ENCODE measurements around the gene ROBO1.
"Not testable (repeated sequence)": the region's sequence is repeated elsewhere in the genome, so short reads cannot be mapped to it uniquely, and the experiment has no call there.

The ROBO1 gene

DNA sequence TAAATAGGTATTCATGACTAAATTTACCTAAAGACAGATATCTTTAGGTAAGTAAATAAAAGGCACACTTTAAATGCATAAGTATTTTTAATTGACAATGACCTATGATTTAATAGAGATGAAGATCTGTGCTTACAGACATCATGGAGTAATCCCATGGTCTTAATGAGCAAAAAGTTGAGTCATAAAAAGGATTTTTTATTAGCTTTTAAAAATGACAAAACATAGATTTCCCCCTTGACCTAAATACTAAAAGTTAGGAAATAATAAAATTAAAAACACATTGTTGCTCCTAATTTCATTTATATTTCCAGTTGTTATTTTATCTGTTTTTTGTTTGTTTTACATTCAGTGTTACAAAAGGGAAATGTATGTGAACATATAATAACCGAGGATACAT, 1005.7 kb downstream of the ROBO1 start:
- in situ Hi-C loops (cut with HindIII; ENCODE audit: low pct_ligation_motif_present, low pct_unique_long_range_greater_than_20kb, low sequenced_read_pairs) = no loop called here
- DNase-seq = no peak

- DNase-seq = no peak
- in situ Hi-C loops (cut with HindIII; ENCODE audit: low pct_ligation_motif_present, low pct_unique_long_range_greater_than_20kb, low sequenced_read_pairs) = no loop called here
These were observed 1006.7 kb downstream of the ROBO1 start for GRCh38 chr3:78761126-78761525.

DNA sequence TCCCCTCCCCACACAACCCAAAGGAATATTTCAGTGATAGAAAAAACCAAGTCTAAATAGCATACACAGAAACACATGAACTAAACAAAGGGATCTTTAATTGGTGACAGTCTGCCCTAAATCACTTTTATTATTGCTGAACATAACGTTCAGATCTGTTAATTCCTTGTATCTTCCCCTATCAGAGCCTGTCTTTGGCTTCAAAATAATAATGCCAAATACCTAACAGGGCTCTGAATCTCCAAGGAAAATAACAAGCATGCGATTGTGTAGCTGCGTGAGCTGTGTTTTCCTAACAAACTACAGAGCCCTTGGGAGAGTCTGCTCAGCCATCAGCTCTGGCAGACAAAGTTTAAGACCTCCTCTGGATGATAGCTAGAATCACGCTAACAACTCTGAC, 1010.1 kb downstream of the ROBO1 start:
- in situ Hi-C loops (cut with HindIII; ENCODE audit: low pct_ligation_motif_present, low pct_unique_long_range_greater_than_20kb, low sequenced_read_pairs) = no loop called here
- DNase-seq = no peak

DNA sequence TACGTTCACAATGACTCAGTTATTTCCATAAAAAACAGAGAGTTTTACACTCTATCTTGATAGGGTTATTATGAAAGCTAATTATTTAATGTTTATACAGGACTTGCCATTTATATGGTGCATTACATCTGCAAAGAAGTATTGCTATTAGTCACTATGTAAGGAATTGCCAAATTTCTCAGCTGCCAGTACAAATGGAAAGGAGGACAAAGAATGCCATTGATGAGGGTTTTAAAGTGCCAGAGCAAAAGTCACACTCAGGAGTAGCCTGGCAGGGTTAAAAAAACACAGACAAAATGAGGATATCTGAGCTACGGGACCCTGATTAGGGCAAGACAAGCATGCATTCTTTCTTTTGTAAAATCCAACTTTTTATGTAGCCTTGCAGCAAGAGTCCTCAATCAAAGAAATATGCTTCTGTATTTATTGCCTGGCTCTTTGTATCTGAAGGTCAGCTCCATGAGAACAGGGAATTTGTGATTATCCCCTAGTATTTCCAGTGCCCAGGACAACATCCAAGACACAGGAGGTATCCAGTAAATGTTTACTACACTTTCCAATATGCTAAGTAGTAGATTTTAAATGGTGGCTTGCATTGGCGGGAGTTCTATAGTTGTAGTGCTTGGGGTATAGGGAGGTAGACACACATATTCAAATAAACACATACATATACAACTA, 1013.6 kb downstream of the ROBO1 start:
- in situ Hi-C loops (cut with HindIII; ENCODE audit: low pct_ligation_motif_present, low pct_unique_long_range_greater_than_20kb, low sequenced_read_pairs) = no loop called here
- DNase-seq = no peak

DNA sequence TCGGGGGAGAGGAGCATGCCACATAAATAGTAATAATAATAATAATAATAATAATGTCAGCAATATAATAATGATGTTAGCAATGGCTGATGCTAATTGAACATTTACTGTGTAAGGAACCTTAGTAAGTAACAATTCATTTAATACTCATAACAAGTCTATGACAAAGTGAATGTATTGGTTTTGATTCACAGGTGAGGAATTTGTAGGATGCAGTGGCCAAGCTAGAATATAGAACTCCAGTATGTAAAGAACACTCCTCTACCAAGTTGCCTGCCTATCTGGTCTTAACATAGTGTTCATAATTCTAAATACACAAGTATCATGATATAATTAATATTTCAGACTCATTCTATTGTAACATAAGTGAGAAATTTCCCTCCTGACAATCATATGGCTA, 1016.5 kb downstream of the ROBO1 start:
- DNase-seq = no peak
- in situ Hi-C loops (cut with HindIII; ENCODE audit: low pct_ligation_motif_present, low pct_unique_long_range_greater_than_20kb, low sequenced_read_pairs) = no loop called here

DNA sequence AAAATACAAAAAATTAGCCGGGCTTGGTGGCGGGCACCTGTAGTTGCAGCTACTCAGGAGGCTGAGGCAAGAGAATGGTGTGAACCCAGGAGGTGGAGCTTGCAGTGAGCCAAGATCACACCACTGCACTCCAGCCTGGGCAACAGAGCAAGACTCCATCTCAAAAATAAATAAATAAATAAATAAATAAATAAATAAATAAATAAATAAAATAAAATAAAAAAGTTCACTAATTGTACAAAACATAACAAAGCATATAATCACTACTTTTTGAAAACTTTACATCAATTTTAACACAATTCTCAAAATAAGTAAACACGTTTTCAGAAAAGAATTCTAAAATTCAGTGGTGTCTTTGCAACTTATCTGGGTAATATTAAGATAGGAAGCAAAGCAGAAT, 1017.5 kb downstream of the ROBO1 start:
- DNase-seq; in situ Hi-C loops (cut with HindIII; ENCODE audit: low pct_ligation_motif_present, low pct_unique_long_range_greater_than_20kb, low sequenced_read_pairs): not testable (repeated sequence)

DNA sequence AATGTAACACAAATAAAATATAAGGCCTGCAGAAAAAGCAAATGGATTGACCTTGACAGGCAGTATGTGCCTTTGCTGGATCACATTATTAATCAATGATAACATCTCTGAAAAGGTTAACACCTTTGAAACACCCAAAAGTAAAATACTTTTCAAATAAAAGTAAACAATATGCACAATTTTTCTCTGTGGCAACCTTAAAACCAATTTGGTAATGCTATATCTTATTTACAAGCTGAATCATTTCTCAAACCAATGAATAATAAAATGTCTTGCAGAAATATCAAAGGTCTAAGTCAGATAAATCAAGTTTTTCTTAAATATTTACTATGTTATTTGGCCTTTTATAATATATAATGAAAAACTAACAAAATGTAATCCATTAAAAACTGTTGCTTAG, 1018.7 kb downstream of the ROBO1 start:
- no peak for DNase-seq
- in situ Hi-C loops (cut with HindIII; ENCODE audit: low pct_ligation_motif_present, low pct_unique_long_range_greater_than_20kb, low sequenced_read_pairs) = no loop called here

- in situ Hi-C loops (cut with HindIII; ENCODE audit: low pct_ligation_motif_present, low pct_unique_long_range_greater_than_20kb, low sequenced_read_pairs) = no loop called here
- DNase-seq = no peak
These were observed 1022.0 kb downstream of the ROBO1 start for GRCh38 chr3:78745847-78746246.

DNA sequence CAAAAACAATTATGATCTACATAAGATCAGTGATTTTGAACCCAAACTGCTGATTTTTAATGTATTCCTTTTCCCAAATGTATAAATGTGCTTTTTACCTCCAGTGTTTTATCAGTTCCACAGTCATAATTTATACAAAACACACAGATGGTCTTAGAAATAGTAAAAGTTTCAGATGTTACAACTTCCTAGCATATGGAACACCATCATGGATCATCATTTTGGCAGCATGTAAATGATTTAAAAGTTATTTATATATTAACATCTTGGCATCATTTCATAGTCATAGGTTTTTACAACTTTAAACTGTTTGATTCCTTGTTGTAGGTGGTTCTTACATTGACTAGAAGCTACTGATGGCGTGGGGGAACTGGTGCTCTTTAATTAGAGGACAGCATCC, 1025.3 kb downstream of the ROBO1 start:
- DNase-seq = no peak
- in situ Hi-C loops (cut with HindIII; ENCODE audit: low pct_ligation_motif_present, low pct_unique_long_range_greater_than_20kb, low sequenced_read_pairs) = no loop called here

DNA sequence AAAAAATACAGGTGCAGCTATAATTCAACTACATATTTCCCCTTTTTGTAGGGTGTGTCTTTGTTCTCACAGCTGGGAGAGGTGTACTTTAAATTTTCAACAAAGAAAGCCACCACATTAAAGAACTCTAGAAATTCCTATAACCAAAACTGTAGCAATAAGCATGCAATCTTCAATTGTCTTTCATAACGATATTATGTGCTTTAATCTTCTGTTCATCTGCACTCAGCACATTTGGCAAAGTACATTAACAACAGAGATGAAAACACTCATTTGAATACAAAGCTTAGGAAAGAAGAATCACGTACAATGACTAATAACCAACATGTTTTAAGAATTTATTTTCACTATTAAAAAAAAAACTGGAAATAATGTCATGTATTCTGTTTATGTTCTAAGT, 1025.8 kb downstream of the ROBO1 start:
- in situ Hi-C loops (cut with HindIII; ENCODE audit: low pct_ligation_motif_present, low pct_unique_long_range_greater_than_20kb, low sequenced_read_pairs) = no loop called here
- DNase-seq = no peak

- in situ Hi-C loops (cut with HindIII; ENCODE audit: low pct_ligation_motif_present, low pct_unique_long_range_greater_than_20kb, low sequenced_read_pairs) = no loop called here
- peak; percentile 4 for DNase-seq
These were observed 1026.6 kb downstream of the ROBO1 start for GRCh38 chr3:78741066-78741645.

GRCh38 chr3:78738833-78739232, 1029.0 kb downstream of the ROBO1 start:
- DNase-seq = no peak
- in situ Hi-C loops (cut with HindIII; ENCODE audit: low pct_ligation_motif_present, low pct_unique_long_range_greater_than_20kb, low sequenced_read_pairs) = no loop called here

DNA sequence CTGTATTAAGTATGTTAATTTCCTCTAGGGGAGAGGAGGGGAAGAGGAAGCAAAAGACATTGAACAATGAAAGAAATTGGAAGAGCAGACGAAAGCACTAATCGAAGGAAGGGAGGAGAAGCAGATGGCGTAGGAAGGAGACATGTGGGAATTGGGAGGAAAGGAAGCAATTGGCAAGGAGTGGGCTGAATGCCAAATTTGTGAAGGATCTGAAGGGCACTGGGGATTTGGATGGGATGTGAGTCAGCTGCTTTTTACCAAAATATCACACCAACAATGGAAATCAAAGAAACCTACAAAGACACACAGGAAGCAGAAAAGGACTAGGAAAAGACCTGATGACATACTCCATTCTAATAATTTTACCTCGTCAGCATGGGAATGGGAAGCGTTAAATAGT, 1029.8 kb downstream of the ROBO1 start:
- in situ Hi-C loops (cut with HindIII; ENCODE audit: low pct_ligation_motif_present, low pct_unique_long_range_greater_than_20kb, low sequenced_read_pairs) = no loop called here

GRCh38 chr3:78736863-78737262, 1030.9 kb downstream of the ROBO1 start:
- DNase-seq = no peak
- in situ Hi-C loops (cut with HindIII; ENCODE audit: low pct_ligation_motif_present, low pct_unique_long_range_greater_than_20kb, low sequenced_read_pairs) = no loop called here

More for the DNA sequence above, 1029.8 kb downstream of the ROBO1 start:
- no peak for DNase-seq

- no peak for DNase-seq
- in situ Hi-C loops (cut with HindIII; ENCODE audit: low pct_ligation_motif_present, low pct_unique_long_range_greater_than_20kb, low sequenced_read_pairs) = no loop called here
These were observed 1033.7 kb downstream of the ROBO1 start for GRCh38 chr3:78734048-78734637.

DNA sequence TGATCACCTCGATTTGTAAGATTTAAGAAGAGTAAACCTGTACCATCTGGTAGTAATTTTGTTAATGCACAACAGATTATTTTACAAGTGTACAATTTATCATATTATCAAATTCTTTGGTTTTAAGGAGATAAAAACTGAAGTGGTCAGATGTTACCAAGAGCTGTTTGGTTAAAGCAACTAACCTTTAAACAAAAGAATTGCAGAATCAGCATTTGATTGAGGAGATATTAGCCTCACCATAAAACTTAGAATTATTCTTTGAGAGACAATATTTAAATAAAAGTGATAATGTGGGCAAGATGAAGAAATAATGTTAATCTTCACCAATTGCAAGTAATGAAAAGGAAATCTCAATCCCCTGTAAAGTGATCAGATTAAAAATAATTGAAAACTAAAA, 1034.9 kb downstream of the ROBO1 start:
- in situ Hi-C loops (cut with HindIII; ENCODE audit: low pct_ligation_motif_present, low pct_unique_long_range_greater_than_20kb, low sequenced_read_pairs) = no loop called here
- no peak for DNase-seq

- in situ Hi-C loops (cut with HindIII; ENCODE audit: low pct_ligation_motif_present, low pct_unique_long_range_greater_than_20kb, low sequenced_read_pairs) = no loop called here
- no peak for DNase-seq
These were observed 1035.3 kb downstream of the ROBO1 start for GRCh38 chr3:78732471-78732870.

DNA sequence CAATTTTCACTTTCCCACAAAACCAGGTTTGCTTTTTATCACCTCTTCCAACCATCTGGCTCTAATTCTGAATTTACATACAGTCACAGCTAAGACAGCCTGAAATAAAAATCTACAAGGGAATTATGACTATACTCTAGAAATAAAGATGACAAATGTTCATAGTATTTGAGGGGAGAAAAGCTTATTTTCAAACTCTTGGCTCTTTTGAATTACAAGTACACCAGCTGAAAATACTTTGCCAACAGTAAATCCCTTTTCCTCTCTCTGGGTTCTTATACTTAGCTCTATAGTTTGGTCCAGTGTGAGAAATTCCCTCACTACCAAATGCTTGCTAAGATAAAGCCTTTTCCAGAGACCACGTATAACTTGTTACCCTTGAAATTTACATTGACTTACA, 1037.9 kb downstream of the ROBO1 start:
- in situ Hi-C loops (cut with HindIII; ENCODE audit: low pct_ligation_motif_present, low pct_unique_long_range_greater_than_20kb, low sequenced_read_pairs) = no loop called here
- no peak for DNase-seq

GRCh38 chr3:78728406-78729145, 1039.2 kb downstream of the ROBO1 start:
- in situ Hi-C loops (cut with HindIII; ENCODE audit: low pct_ligation_motif_present, low pct_unique_long_range_greater_than_20kb, low sequenced_read_pairs) = no loop called here
- DNase-seq = no peak

- in situ Hi-C loops (cut with HindIII; ENCODE audit: low pct_ligation_motif_present, low pct_unique_long_range_greater_than_20kb, low sequenced_read_pairs) = no loop called here
- no peak for DNase-seq
These were observed 1041.3 kb downstream of the ROBO1 start for GRCh38 chr3:78726545-78726944.

Measured in ACHN (cell line).